SK-N-SH treated with all-trans-retinoic acid at 6 μM for 48 hours (cell line): ENCODE measurements around the gene ZFAND3.

ENCODE experiments used
- ARNTL ChIP-seq: fragments of 450-650 bp; formaldehyde crosslinking; IDR thresholded peaks from 2 replicates; pipeline ENCODE4 v1.5.0; 2020; ENCODE audit warnings: low read depth, mild to moderate bottlenecking, moderate library complexity, borderline replicate concordance
- BACH2 ChIP-seq: fragments of 250-450 bp; sonication (Bioruptor Pico); IDR thresholded peaks from 2 replicates; pipeline ENCODE4 v1.9.0; 2021; ENCODE audit warnings: mild to moderate bottlenecking, borderline replicate concordance
- ISL1 ChIP-seq: fragments of 250-450 bp; sonication (Bioruptor Pico); IDR thresholded peaks from 2 replicates; pipeline ENCODE4 v2.1.2; 2022; ENCODE audit warnings: mild to moderate bottlenecking, moderate library complexity
- SNAI2 ChIP-seq: fragments of 250-450 bp; sonication (Bioruptor Pico); IDR thresholded peaks from 2 replicates; pipeline ENCODE4 v1.5.0; 2020; ENCODE audit warnings: mild to moderate bottlenecking, moderate library complexity
- TOX ChIP-seq: fragments of 250-450 bp; sonication (Bioruptor Pico); IDR thresholded peaks from 2 replicates; pipeline ENCODE4 v1.8.0; 2021; ENCODE audit warnings: mild to moderate bottlenecking, moderate library complexity, borderline replicate concordance
- ZFP3 ChIP-seq: fragments of 250-450 bp; sonication (Bioruptor Pico); IDR thresholded peaks from 2 replicates; pipeline ENCODE4 v1.5.0; 2020; ENCODE audit warnings: mild to moderate bottlenecking, moderate library complexity
- ZFP30 ChIP-seq: fragments of 450-650 bp; formaldehyde crosslinking; IDR thresholded peaks from 2 replicates; pipeline ENCODE4 v1.5.0; 2022; ENCODE audit warnings: mild to moderate bottlenecking, moderate library complexity
- ZNF70 ChIP-seq: fragments of 450-650 bp; formaldehyde crosslinking; IDR thresholded peaks from 2 replicates; pipeline ENCODE4 v1.5.0; 2020; ENCODE audit warnings: mild to moderate bottlenecking, moderate library complexity
- TF ChIP-seq, protein P1 (sequence below): fragments of 250-450 bp; sonication (Bioruptor Pico); IDR thresholded peaks from 2 replicates; pipeline ENCODE4 v1.5.1; 2021; ENCODE audit warnings: mild to moderate bottlenecking, moderate library complexity
- TF ChIP-seq, protein P2 (sequence below): fragments of 250-450 bp; sonication (Bioruptor Pico); IDR thresholded peaks from 2 replicates; pipeline ENCODE4 v1.5.0; 2020; ENCODE audit warnings: mild to moderate bottlenecking, moderate library complexity
- TF ChIP-seq, protein P3 (sequence below): fragments of 250-450 bp; sonication (Bioruptor Pico); IDR thresholded peaks from 2 replicates; pipeline ENCODE4 v1.8.0; 2021; ENCODE audit warnings: low read depth, mild to moderate bottlenecking, moderate library complexity, borderline replicate concordance
- TF ChIP-seq, protein P4 (sequence below): fragments of 250-450 bp; sonication (Bioruptor Pico); IDR thresholded peaks from 2 replicates; pipeline ENCODE4 v1.8.0; 2020; ENCODE audit warnings: mild to moderate bottlenecking, moderate library complexity, borderline replicate concordance

DNA sequence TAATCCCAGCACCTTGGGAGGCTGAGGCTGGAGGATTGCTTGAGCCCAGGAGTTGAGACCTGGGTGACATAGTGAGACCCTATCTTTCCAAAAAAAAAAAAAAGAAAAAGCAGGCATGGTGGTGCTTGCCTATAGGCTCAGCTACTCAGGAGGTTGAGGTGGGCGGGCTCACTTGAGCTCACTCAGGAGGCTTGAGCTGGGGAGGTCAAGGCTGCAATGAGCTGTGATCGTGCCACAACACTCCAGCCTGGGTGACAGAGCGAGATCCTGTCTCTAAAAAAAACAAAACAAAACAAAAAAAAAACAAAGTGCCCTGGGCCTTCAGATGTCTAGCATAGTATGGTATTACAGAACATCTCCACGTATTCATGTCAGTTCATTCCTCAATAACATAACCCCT, 42.9 kb downstream of the ZFAND3 start:
- TF ChIP-seq, protein P1, sequence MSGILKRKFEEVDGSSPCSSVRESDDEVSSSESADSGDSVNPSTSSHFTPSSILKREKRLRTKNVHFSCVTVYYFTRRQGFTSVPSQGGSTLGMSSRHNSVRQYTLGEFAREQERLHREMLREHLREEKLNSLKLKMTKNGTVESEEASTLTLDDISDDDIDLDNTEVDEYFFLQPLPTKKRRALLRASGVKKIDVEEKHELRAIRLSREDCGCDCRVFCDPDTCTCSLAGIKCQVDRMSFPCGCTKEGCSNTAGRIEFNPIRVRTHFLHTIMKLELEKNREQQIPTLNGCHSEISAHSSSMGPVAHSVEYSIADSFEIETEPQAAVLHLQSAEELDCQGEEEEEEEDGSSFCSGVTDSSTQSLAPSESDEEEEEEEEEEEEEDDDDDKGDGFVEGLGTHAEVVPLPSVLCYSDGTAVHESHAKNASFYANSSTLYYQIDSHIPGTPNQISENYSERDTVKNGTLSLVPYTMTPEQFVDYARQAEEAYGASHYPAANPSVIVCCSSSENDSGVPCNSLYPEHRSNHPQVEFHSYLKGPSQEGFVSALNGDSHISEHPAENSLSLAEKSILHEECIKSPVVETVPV = no peak
- TF ChIP-seq BACH2 (CRISPR knock-in tag) (no peak), ARNTL (CRISPR knock-in tag) (no peak), ZFP30 (CRISPR knock-in tag) (no peak), ZFP3 (CRISPR knock-in tag) (no peak), SNAI2 (CRISPR knock-in tag) (no peak), TOX (CRISPR knock-in tag) (no peak), ISL1 (CRISPR knock-in tag) (no peak), ZNF70 (CRISPR knock-in tag) (no peak)
- TF ChIP-seq, protein P2, sequence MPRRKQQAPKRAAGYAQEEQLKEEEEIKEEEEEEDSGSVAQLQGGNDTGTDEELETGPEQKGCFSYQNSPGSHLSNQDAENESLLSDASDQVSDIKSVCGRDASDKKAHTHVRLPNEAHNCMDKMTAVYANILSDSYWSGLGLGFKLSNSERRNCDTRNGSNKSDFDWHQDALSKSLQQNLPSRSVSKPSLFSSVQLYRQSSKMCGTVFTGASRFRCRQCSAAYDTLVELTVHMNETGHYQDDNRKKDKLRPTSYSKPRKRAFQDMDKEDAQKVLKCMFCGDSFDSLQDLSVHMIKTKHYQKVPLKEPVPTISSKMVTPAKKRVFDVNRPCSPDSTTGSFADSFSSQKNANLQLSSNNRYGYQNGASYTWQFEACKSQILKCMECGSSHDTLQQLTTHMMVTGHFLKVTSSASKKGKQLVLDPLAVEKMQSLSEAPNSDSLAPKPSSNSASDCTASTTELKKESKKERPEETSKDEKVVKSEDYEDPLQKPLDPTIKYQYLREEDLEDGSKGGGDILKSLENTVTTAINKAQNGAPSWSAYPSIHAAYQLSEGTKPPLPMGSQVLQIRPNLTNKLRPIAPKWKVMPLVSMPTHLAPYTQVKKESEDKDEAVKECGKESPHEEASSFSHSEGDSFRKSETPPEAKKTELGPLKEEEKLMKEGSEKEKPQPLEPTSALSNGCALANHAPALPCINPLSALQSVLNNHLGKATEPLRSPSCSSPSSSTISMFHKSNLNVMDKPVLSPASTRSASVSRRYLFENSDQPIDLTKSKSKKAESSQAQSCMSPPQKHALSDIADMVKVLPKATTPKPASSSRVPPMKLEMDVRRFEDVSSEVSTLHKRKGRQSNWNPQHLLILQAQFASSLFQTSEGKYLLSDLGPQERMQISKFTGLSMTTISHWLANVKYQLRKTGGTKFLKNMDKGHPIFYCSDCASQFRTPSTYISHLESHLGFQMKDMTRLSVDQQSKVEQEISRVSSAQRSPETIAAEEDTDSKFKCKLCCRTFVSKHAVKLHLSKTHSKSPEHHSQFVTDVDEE (CRISPR knock-in tag) = no peak
- TF ChIP-seq, protein P3, sequence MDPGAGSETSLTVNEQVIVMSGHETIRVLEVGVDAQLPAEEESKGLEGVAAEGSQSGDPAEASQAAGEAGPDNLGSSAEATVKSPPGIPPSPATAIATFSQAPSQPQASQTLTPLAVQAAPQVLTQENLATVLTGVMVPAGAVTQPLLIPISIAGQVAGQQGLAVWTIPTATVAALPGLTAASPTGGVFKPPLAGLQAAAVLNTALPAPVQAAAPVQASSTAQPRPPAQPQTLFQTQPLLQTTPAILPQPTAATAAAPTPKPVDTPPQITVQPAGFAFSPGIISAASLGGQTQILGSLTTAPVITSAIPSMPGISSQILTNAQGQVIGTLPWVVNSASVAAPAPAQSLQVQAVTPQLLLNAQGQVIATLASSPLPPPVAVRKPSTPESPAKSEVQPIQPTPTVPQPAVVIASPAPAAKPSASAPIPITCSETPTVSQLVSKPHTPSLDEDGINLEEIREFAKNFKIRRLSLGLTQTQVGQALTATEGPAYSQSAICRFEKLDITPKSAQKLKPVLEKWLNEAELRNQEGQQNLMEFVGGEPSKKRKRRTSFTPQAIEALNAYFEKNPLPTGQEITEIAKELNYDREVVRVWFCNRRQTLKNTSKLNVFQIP (CRISPR knock-in tag) = no peak
- TF ChIP-seq, protein P4, sequence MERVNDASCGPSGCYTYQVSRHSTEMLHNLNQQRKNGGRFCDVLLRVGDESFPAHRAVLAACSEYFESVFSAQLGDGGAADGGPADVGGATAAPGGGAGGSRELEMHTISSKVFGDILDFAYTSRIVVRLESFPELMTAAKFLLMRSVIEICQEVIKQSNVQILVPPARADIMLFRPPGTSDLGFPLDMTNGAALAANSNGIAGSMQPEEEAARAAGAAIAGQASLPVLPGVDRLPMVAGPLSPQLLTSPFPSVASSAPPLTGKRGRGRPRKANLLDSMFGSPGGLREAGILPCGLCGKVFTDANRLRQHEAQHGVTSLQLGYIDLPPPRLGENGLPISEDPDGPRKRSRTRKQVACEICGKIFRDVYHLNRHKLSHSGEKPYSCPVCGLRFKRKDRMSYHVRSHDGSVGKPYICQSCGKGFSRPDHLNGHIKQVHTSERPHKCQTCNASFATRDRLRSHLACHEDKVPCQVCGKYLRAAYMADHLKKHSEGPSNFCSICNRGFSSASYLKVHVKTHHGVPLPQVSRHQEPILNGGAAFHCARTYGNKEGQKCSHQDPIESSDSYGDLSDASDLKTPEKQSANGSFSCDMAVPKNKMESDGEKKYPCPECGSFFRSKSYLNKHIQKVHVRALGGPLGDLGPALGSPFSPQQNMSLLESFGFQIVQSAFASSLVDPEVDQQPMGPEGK = no peak
